Stimulated activated CD4-positive, alpha-beta T cell treated with anti-CD3 and anti-CD28 coated beads, Interleukin-4, amount 100 ng/mL, for 4 hours (primary cell): ENCODE results near the gene BFSP2.
"Not testable (repeated sequence)": the region's sequence is repeated elsewhere in the genome, so short reads cannot be mapped to it uniquely, and the experiment has no call there.

ENCODE experiments used
- DNase-seq, 2 experiments: peaks; one replicate each; pipeline ENCODE4 v3.0.0-alpha.2; 2020

The BFSP2 gene

DNA sequence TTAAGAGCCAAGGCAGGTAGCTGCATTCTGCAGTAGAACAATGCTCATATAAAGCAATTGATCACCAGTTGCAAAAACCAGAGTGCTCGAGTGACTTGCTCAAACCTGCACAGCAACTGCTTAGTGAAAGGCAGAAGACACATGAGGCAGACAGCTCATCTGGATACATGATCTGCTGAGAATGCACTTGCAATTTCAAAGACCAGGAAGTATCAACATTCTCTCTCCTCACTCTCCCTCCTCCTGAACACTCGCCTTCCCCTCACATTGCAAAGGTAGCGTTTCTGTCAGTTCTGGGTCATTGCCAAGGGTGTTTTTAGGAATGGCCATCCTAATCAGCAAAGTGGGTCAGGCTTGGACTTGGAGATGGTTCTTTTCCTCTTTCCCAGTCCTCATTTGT, 61.0 kb downstream of the BFSP2 start:
- no peak for DNase-seq

DNA sequence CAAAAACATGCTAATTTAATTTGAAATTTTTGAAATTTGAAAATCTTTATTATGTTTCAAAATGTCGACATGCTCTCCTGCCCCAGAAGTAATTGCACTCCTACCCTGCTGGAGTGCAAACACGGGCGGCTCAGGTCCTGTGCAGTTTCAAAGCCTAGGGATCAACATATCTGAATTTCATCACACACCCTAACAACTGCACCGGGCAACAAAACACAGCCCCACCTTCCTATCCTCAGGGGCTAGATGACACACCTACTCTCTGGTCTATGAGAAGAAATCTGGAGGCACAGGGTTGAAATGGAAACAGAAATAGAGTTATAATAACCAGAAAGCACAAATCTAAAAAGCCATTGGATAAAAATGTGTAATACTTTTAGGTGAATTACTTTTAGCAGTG, 61.4 kb downstream of the BFSP2 start:
- no peak for DNase-seq

DNA sequence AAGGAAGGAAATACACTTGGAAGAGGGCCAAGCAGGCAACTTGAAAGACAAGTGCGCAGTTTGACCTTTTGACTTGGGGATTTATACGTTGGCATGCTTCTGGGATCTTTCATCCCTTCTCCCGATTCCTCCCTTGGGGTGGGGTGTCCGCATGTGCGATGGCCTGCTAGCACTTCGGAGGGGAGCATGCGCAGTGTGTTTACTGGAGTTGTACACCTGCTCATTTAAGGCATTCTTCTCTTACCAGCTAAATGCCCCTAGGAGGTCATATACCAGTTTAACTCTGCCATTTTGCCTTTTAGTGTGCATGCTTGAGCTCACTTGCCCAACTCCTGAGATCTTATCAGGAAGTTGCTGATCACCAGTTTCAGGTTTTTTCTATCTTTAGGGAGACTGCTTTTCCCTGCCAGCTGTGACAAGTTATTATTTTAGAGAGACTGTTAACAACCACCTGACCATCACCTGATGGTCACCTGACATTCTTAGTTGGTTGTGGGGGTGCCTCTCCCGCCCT, 63.5 kb downstream of the BFSP2 start:
- no peak for DNase-seq

DNA sequence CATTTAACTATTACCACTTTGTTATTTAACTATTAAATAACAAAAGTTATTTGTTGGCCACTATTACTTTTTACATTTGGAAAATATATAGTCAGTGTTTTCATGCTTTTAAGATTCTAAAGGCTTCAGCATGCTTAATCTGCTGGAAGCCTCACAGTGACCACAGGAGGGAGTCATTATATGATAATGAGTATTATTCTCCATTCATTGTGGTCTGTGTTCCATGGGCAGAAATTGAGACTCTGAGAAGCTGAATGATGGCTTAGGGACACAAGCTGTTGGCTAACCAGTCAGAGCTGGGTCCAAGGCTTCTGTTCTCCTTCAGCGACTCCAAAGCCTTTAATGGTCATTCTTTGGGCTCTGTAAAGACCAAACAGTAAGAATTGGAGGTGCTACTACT, 64.7 kb downstream of the BFSP2 start:
- no peak for DNase-seq

DNA sequence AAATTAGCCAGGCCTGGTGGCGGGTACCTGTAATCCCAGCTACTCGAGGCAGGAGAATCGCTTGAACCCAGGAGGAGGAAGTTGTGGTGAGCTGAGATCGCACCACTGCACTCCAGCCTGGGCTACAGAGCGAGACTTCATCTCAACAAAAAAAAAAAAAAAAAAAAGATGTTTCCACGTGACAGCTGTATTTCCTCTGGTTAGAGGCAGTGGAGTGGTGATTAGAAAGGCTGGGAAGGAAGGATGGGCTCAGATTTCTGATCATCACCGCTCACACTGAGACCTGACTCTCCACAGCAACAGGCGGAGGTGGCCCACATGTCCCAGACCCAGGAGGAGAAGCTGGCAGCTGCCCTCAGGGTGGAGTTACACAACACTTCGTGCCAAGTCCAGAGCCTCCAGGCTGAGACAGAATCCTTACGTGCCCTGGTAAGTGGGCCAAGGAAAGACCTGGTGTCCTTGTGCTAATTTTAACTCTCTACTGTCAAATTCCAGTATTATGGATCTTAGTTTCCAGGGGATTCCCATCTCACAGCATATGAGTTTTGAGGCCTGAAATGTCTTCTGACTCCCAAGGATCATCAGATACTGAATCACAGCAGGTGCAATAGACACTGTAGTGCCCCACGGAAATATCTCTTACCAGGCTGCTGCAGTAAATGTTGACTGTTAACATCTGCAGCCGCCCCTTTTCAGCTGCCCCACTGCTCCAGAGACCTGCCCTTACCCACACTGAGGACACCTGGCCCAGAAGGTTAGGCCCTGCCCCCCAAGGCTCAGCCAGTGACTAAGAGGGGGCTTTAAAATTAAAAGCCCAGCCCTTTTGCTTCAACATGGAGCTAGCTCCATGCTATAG, 66.9 kb downstream of the BFSP2 start:
- DNase-seq = no peak

DNA sequence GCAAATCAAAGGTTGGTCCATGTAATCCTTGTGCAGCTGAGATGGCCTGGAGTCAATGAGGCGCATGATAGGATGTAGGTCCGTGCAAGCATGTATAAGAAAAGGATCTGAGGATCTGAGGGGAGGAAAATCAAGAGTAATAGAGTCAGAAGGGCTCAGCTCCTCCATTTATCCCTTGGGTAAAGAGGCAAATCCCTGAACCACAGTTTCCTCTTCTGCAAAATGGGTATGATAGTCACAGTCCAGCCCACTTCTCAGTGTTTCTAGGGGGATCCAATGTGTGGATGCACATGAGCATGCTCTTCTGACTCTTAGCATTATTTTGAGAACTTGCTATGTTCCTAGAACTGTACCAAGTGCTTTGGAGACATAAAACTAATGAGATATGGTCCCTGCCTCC, 67.9 kb downstream of the BFSP2 start:
- DNase-seq = no peak

DNA sequence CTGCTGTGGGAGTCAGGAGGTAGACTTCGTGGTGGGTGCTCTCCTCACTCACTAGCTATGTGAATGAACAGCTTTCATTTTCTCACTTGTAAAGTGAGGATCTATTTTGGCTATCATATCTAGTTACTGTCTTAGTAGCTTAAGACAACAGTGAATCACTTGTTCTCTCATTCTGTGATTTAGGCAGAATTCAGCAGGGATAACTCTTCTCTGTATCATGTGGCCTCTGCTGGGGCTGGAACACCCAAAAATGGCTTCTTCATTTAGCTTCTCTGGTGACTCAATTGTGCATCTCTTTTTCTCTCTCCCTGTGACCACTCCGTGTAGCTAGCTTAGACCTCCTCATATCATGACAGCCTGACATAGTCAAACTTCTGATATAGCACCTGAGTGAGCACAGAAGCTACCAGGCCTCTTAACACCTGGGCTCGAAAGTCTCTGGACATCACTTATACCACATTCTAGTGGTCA, 68.4 kb downstream of the BFSP2 start:
- DNase-seq = no peak

DNA sequence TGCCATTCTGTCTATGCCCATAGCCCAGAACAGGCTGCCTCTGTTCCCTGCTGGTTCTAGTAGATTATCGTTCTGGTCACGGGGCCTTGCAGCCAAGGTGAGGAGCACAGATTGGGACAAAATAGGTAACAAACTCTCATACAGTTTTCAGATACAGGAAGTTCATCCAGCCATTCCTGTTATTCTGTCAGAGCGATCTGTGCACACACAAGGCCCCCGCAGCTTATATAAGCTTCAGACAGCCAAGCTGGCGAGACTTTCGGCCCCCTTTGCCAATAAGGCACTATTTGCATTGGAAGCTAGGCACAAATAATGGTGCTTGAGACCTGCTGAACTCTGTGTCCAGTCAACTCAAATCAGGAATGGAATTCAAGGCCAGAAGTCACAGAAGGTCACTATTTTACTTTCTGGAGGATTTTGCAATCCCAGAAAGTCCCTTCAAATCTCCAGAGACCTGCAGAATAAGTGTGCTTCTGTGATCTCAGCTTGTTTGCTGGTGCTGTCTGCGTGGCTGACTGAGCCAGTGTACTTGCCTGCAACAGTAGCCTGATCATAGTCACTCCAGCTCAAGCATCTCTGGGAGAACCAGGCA, 69.4 kb downstream of the BFSP2 start:
- DNase-seq = no peak

DNA sequence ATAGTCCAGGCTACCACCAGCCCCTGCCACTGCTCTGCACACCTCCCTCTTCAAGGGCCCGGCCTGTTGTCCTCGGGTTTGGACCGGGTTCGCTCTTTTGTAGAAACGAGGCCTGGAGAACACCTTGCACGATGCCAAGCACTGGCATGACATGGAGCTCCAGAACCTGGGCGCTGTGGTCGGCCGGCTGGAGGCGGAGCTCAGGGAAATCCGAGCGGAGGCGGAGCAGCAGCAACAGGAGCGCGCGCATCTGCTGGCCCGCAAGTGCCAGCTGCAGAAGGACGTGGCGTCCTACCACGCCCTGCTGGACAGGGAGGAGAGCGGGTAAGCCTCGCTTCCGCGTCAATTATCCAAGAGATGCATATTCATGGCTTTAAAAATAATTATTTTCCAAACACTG, 72.4 kb downstream of the BFSP2 start:
- no peak for DNase-seq

DNA sequence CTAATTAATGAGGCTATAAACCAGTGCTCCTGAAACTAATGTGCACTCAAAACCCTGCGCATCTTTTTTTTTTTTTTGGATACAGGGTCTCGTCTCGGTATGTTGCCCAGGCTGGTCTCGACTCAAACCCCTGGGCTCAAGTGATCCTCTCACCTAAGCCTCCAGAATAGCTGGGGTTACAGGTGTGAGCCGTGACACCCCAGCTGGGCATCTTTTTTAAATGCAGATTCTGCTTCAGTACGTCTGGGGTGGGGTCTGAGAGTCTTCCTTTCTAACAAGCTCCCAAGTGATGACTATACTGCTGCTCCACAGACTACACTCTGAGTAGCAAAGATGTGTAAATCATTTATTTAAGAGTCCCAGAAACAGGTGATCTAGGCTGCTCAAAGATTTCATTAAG, 73.0 kb downstream of the BFSP2 start:
- no peak for DNase-seq

DNA sequence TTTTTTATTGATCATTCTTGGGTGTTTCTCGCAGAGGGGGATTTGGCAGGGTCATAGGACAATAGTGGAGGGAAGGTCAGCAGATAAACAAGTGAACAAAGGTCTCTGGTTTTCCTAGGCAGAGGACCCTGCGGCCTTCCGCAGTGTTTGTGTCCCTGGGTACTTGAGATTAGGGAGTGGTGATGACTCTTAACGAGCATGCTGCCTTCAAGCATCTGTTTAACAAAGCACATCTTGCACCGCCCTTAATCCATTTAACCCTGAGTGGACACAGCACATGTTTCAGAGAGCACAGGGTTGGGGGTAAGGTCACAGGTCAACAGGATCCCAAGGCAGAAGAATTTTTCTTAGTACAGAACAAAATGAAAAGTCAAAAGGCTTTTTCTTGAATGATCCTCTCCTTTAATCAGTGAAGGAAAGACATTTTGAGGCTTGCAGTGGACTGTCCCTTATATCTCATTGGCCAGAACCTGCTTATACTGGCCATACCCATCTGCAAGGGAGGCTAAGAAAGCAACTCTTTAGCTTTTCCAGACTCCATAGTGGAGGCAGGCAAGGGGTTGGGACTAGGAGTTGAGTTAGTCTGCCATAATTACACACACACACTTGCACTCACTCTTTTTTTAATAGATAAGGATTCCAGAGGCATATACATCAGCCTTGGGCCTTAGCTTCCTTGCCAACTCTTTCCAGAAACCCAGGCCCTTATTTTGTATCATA, 73.8 kb downstream of the BFSP2 start:
- not testable (repeated sequence) for DNase-seq

DNA sequence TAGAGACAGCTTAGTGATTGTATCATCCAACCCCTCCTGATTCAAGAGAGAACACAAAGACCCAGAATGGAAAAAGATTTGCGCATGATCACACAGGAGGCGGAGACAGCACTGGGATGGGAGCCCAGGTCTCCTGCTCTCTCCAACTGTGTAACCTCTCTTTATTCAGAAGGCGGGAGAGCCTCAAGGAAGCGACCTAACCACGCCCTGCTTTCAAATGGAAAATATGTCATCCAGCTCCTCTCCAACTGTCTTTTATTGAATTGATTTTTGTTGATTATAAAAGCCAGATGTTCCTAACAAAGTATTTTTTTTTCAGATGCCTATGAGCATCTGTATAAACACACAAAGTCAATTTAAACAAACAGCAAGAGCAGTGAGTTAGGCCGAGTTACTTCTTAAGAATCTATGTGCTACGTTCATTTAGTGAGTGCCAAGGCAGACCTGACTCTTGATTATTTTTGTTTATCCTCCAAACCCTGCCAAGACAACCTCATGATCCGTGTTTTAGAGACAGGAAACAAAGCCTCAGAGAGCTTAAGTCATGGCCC, 74.5 kb downstream of the BFSP2 start:
- no peak for DNase-seq

DNA sequence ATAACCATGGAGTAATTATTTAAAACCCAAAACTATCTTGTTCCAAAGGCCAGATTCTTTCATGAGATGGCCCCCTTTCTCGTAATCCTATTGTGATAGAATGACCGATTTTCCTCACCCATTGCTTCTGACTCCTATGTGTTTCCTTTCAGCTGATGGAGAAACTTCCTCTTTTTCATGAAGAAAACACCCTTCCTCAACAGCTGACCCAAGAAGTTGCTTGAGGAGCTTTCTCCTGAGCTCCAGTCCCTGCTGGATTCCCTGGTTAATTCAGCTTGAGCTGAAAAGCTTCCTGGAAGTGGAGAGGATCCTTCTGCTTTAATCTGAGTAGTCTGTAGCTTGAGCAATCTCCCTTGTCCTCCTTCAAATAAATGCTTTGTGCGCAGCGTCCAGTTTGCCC, 75.0 kb downstream of the BFSP2 start:
- DNase-seq = no peak

DNA sequence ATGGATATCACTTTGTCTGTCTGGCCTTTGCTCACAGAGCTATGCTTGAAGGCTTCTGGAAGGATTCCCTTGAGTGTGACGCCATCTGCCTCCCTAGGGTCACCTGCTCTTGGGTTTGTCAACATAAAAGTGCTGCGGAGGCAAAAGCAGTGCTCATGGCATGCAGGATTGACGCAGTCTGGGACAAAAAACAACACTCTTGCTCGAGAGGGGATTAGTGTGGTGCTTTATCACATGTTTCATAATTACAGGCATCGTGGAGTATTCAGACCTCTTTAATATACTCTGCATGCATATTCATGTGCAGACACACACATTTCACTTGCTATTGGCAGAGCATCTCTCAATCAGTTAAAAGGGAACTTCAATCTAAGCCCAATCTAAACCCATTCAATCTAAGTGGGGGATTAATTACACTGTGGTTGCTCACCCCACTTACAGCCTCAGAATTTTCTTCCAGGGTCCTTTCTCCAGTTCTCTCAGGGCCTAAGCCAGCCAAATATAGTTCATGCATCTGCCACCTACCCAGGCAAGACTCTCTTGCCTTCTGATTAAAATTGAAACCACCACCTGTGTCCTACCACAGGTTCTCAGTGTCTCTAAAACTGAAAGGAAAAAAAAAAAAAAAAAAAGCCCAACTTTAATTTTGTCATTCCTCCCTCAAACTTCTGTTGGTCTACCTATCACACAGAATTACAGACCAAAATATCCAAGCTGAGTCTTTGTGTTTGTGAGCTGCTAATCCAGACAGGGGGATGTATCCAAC, 75.6 kb downstream of the BFSP2 start:
- no peak for DNase-seq

DNA sequence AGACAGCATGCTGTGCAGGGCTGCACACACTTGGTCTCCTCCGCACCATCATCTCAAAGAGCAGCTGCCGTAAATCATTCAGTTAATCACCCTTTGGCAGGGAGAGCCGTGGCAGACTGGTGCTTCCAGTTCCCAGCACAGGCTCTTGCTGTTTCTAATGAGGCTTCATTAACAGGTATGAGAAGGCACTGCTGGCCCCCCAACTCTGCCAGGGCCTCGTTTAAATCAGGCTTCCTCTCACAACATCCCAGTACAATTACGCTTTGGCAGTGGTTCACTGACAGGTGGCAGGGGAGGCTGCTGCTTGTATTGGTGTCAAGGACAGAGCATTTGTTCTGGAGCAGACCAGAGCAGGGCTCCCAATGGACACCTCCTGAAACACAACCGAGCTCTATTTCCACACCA, 77.1 kb downstream of the BFSP2 start:
- no peak for DNase-seq

DNA sequence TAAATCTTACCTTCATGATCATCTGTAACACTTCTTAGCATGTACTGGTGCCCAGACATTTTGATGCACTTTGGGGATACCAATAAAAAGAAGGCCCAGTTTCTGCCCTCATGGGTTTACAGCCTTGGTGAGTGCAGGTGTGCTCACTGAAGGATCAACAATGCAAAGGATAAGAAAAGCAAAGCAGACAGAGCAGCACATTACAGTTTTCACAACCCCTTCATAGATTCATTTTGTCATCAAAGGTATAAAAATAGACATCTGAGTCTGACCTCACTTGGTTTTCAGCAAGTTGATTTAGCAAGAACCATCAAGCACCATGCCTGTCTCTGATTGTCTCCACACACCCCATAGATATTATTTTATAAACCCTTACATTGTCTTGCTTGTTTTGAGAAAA, 77.6 kb downstream of the BFSP2 start:
- DNase-seq = no peak

DNA sequence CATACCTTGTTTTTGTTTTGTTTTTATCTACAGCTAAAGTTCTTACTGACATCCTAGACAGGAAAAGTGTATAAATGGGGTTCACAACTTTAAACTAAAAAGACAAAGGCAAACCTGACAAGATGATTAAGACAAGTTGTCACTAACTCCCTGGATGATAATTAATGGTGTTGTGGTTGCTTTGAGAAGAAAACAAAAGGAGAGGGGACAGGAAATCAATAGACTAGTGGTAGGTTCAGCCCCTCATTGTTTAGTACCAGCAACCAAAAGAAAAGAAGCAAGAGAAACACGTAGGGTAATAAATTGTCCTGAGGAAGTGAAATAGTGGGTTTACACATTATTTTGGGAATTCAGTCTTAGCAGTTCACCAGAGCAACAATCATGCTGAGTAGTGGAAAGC, 78.8 kb downstream of the BFSP2 start:
- no peak for DNase-seq

DNA sequence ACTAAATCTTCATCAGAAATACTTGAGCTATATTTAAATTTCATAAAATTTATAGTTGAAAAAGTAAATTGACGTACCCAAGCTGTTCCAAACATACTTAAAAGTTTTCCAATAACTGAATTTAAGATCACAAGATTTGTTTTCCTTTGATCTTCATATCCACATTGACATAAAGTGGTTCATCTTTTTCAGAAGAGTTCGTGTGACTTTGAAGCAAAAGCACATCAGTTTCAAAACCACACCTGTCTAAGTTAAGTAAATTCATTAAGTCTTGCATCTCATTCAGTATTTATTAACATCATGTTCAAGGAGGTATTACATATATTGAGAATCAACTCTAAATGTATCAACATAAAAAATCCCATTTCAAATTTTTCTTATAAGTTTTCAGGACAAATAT, 79.5 kb downstream of the BFSP2 start:
- DNase-seq = no peak

DNA sequence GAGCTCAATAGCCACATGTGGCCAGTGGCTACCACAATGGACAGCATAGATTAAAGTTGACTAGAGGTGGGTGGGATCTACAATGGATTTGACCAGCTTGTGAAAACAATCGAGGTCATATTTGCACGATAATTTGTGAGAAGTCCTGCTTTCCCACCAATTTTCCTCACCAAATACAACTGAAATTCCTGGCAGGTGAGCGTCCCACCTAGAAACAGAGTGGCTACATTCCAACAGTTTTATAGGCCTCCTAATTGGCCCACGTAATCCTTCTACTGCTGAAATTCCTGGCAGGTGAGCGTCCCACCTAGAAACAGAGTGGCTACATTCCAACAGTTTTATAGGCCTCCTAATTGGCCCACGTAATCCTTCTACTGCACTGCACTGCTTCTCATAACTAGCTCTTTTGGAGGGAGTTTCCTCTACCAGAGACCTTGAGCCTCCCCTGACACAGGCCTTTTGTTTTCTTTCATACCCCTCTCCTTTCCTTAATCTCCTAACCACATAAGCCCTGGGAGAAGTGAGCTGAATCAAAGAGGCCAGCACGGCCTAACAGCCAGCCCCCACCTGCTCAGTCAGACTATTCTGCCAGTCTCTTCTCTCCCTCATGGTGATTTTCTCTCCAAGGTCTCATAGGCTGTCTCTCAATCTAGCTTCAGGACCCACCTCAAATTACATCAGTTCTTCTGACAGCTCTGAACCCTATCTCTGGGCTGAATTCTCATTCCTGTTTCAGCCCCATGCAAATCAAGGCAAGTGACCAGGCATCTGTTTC, 80.2 kb downstream of the BFSP2 start:
- no peak for DNase-seq

DNA sequence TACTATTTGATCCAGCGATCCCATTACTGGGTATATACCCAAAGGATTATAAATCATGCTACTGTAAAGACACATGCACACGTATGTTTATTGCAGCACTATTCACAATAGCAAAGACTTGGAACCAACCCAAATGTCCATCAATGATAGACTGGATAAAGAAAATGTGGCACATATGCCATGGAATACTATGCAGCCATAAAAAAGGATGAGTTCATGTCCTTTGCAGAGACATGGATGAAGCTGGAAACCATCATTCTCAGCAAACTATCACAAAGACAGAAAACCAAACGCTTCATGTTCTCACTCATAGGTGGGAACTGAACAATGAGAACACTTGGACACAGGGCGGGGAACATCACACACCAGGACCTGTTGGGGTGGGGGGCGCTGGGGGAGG, 82.6 kb downstream of the BFSP2 start:
- DNase-seq = not testable (repeated sequence)

DNA sequence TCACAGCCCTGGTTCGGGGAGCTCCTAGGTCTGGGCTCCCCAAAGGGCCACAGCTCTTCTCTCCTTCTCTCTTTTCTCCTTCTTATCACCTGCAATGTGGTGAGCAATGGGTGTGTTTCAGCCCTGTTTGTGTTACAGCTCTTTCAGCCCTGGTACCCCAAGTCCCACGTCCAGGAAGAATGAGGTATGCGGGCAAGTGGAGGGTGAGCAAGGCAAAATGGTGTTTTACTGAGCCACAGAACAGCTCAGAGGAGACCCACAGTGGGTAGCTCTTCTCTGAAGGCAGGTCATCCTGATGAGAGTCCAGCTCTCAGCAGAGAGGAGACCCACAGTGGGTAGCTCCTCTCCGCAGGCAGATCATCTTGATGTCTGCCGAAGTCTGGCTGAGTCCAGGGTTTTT, 86.8 kb downstream of the BFSP2 start:
- DNase-seq = no peak

DNA sequence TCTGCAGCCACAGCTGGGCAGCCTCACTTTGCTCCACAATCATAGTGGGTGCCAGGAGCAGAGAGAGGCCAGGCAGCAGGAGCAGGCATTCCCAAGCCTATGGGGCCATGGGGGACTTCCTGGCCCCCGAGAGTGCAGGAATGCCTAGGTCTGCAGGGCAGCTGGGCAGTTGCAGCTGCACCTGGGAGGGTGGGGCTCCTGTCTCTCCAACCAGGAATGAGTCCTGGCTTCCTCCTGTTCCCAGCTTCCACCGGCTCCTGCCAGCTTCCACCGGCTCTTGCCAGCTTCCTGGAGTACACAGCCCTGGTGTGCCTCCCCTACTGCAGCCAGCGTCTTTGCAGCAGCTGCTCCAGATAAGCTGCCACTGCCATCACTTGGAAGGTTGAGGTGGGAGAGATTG, 87.3 kb downstream of the BFSP2 start:
- no peak for DNase-seq
